ENCODE data around the gene ZNF646.

DNA sequence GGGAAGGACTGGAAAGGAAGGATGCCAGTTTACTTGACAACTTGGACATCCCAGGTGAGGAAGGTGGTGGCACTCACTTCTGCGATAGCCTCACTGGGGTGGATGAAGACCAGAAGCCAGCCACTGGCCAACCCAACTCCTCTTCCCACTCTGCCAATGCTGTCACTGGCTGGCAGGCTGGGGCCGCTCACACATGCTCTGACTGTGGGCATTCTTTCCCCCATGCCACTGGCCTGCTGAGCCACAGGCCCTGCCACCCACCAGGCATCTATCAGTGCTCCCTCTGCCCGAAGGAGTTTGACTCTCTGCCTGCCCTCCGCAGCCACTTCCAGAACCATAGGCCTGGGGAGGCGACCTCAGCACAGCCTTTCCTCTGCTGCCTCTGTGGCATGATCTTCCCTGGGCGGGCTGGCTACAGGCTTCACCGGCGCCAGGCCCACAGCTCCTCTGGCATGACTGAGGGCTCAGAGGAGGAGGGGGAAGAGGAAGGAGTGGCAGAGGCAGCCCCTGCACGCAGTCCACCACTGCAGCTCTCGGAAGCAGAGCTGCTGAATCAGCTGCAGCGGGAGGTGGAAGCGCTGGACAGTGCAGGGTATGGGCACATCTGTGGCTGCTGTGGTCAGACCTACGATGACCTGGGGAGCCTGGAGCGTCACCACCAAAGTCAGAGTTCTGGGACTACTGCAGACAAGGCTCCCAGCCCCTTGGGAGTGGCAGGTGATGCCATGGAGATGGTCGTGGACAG, 4.5 kb downstream of the ZNF646 start:
- TF ChIP-seq CTCF (IDR thresholded peaks at IDR 0.05) (no peak), POLR2A (IDR thresholded peaks at IDR 0.05) (no peak)

Measured in testis (tissue), 2 donors.